WTC11 (cell line): ENCODE measurements around the gene KRT79. TPM values are rescaled to one million over a fixed set of nuclear protein-coding genes. Genes with fewer than 3 reads are reported as not detected.

ENCODE experiments used
- ATAC-seq: fragments of 200-7000 bp; cut with Tn5 transposase; 2 replicates; pipeline ENCODE4 v1.10.0; 2021; ENCODE audit warnings: mild to moderate bottlenecking, moderate library complexity
- CTCF ChIA-PET: fragments of 300-600 bp; sonication (Branson Sonifier 250); formaldehyde crosslinking; loops from one replicate; lab custom pipeline; 2021; ENCODE audit warnings: antibody characterized with exemption; lab: Charles Lee
- POLR2A ChIA-PET: fragments of 350-600 bp; sonication (Branson Sonifier 250); formaldehyde crosslinking; loops from one replicate; lab custom pipeline; 2021; ENCODE audit warnings: antibody characterized with exemption; lab: Charles Lee
- DNase-seq: peaks from one replicate; pipeline ENCODE4 v3.0.0; 2021; ENCODE audit warnings: low spot score
- H3K27ac Mint-ChIP-seq: 2 replicates; pipeline ENCODE4 v1.8.0; 2021; ENCODE audit warnings: mixed read lengths
- H3K27me3 Mint-ChIP-seq: 2 replicates; pipeline ENCODE4 v1.8.0; 2021; ENCODE audit warnings: low read depth, mild to moderate bottlenecking, moderate library complexity, mixed read lengths
- H3K36me3 Mint-ChIP-seq: 2 replicates; pipeline ENCODE4 v1.8.0; 2021; ENCODE audit warnings: mixed read lengths
- H3K4me1 Mint-ChIP-seq: 2 replicates; pipeline ENCODE4 v1.8.0; 2022; ENCODE audit warnings: mixed read lengths
- H3K4me3 Mint-ChIP-seq: 2 replicates; pipeline ENCODE4 v1.8.0; 2021; ENCODE audit warnings: mild to moderate bottlenecking, moderate library complexity, mixed read lengths
- H3K9me3 Mint-ChIP-seq: 2 replicates; pipeline ENCODE4 v1.8.0; 2021; ENCODE audit warnings: mixed read lengths
- ATF3 ChIP-seq: sonication (generic); formaldehyde crosslinking; conservative IDR thresholded peaks from 2 replicates; pipeline ENCODE4 v1.8.1; 2022; ENCODE audit warnings: mild to moderate bottlenecking, missing genetic modification reagents
- E2F1 ChIP-seq: sonication (generic); formaldehyde crosslinking; IDR thresholded peaks from 2 replicates; pipeline ENCODE4 v1.8.0; 2022; ENCODE audit warnings: mild to moderate bottlenecking, missing genetic modification reagents
- E2F5 ChIP-seq: sonication (generic); formaldehyde crosslinking; IDR thresholded peaks from 2 replicates; pipeline ENCODE4 v1.8.1; 2022; ENCODE audit warnings: mild to moderate bottlenecking, moderate library complexity, missing genetic modification reagents
- ELF4 ChIP-seq: sonication (generic); formaldehyde crosslinking; IDR thresholded peaks from 2 replicates; pipeline ENCODE4 v1.8.1; 2022; ENCODE audit warnings: low read depth, mild to moderate bottlenecking, moderate library complexity, missing genetic modification reagents
- ESRRA ChIP-seq: sonication (generic); formaldehyde crosslinking; IDR thresholded peaks from 2 replicates; pipeline ENCODE4 v1.8.1; 2022; ENCODE audit warnings: mild to moderate bottlenecking, missing genetic modification reagents, borderline replicate concordance
- FOXK1 ChIP-seq: sonication (generic); formaldehyde crosslinking; IDR thresholded peaks from 2 replicates; pipeline ENCODE4 v1.8.0; 2022; ENCODE audit warnings: mild to moderate bottlenecking, moderate library complexity, missing genetic modification reagents
- GRHL2 ChIP-seq: fragments of 250-450 bp; sonication (Bioruptor Pico); IDR thresholded peaks from 2 replicates; pipeline ENCODE4 v1.8.0; 2022; ENCODE audit warnings: mild to moderate bottlenecking, moderate library complexity; ENCODE audit not compliant: insufficient replicate concordance, severe bottlenecking
- HMGXB4 ChIP-seq: sonication (generic); formaldehyde crosslinking; IDR thresholded peaks from 2 replicates; pipeline ENCODE4 v1.8.1; 2023; ENCODE audit warnings: mild to moderate bottlenecking, moderate library complexity, missing genetic modification reagents
- IRF1 ChIP-seq: sonication (generic); formaldehyde crosslinking; IDR thresholded peaks from 2 replicates; pipeline ENCODE4 v1.8.0; 2023; ENCODE audit warnings: missing genetic modification reagents
- JUN ChIP-seq: sonication (generic); formaldehyde crosslinking; IDR thresholded peaks from 2 replicates; pipeline ENCODE4 v1.8.0; 2023; ENCODE audit warnings: mild to moderate bottlenecking, missing genetic modification reagents
- MXD4 ChIP-seq: fragments of 250-450 bp; sonication (Bioruptor Pico); IDR thresholded peaks from 2 replicates; pipeline ENCODE4 v1.8.0; 2021; ENCODE audit warnings: mild to moderate bottlenecking, moderate library complexity, borderline replicate concordance
- MYBL2 ChIP-seq: sonication (generic); formaldehyde crosslinking; IDR thresholded peaks from 2 replicates; pipeline ENCODE4 v1.8.1; 2023; ENCODE audit warnings: mild to moderate bottlenecking, moderate library complexity, missing genetic modification reagents
- NFATC4 ChIP-seq: fragments of 250-450 bp; sonication (Bioruptor Pico); IDR thresholded peaks from 2 replicates; pipeline ENCODE4 v1.9.0; 2021; ENCODE audit warnings: mild to moderate bottlenecking
- NFE2L1 ChIP-seq: sonication (generic); formaldehyde crosslinking; IDR thresholded peaks from 2 replicates; pipeline ENCODE4 v1.8.1; 2023; ENCODE audit warnings: missing genetic modification reagents
- NFYB ChIP-seq: sonication (generic); formaldehyde crosslinking; conservative IDR thresholded peaks from 2 replicates; pipeline ENCODE4 v1.8.0; 2022; ENCODE audit warnings: low read depth, missing genetic modification reagents
- NR1H2 ChIP-seq: sonication (generic); formaldehyde crosslinking; IDR thresholded peaks from 2 replicates; pipeline ENCODE4 v1.9.0; 2021; ENCODE audit warnings: mild to moderate bottlenecking, moderate library complexity, missing genetic modification reagents
- OVOL2 ChIP-seq: fragments of 250-450 bp; sonication (Bioruptor Pico); IDR thresholded peaks from 2 replicates; pipeline ENCODE4 v1.9.0; 2021; ENCODE audit warnings: mild to moderate bottlenecking, borderline replicate concordance
- PREB ChIP-seq: sonication (generic); formaldehyde crosslinking; IDR thresholded peaks from 2 replicates; pipeline ENCODE4 v1.8.1; 2022; ENCODE audit warnings: mild to moderate bottlenecking, missing genetic modification reagents, moderate library complexity, borderline replicate concordance
- SMAD3 ChIP-seq: sonication (generic); formaldehyde crosslinking; IDR thresholded peaks from 2 replicates; pipeline ENCODE4 v1.8.0; 2022; ENCODE audit warnings: missing genetic modification reagents, mild to moderate bottlenecking, borderline replicate concordance
- SOX15 ChIP-seq: fragments of 250-450 bp; sonication (Bioruptor Pico); IDR thresholded peaks from 2 replicates; pipeline ENCODE4 v1.9.0; 2021; ENCODE audit warnings: mild to moderate bottlenecking
- TEAD4 ChIP-seq: sonication (generic); formaldehyde crosslinking; IDR thresholded peaks from 2 replicates; pipeline ENCODE4 v1.8.0; 2022; ENCODE audit warnings: mild to moderate bottlenecking, missing genetic modification reagents
- USF2 ChIP-seq: sonication (generic); formaldehyde crosslinking; IDR thresholded peaks from 2 replicates; pipeline ENCODE4 v1.8.1; 2023; ENCODE audit warnings: mild to moderate bottlenecking, missing genetic modification reagents, moderate library complexity
- ZBTB21 ChIP-seq: sonication (generic); formaldehyde crosslinking; IDR thresholded peaks from 2 replicates; pipeline ENCODE4 v1.8.1; 2023; ENCODE audit warnings: mild to moderate bottlenecking, missing genetic modification reagents, borderline replicate concordance
- ZMAT4 ChIP-seq: fragments of 250-450 bp; sonication (Bioruptor Pico); IDR thresholded peaks from 2 replicates; pipeline ENCODE4 v1.9.0; 2021; ENCODE audit warnings: mild to moderate bottlenecking
- ZNF396 ChIP-seq: fragments of 250-450 bp; sonication (Bioruptor Pico); IDR thresholded peaks from 2 replicates; pipeline ENCODE4 v1.8.0; 2021; ENCODE audit warnings: mild to moderate bottlenecking, moderate library complexity, borderline replicate concordance
- ZNF423 ChIP-seq: fragments of 250-450 bp; sonication (Bioruptor Pico); IDR thresholded peaks from 2 replicates; pipeline ENCODE4 v2.1.2; 2022; ENCODE audit warnings: mild to moderate bottlenecking, moderate library complexity
- ZSCAN18 ChIP-seq: fragments of 250-450 bp; sonication (Bioruptor Pico); IDR thresholded peaks from 2 replicates; pipeline ENCODE4 v2.1.2; 2022; ENCODE audit warnings: mild to moderate bottlenecking, moderate library complexity
- total RNA-seq: library from RNA; stranded (reverse); gene quantifications from 3 replicates; pipeline ENCODE4 v1.2.3, GENCODE V29; 2021

KRT79 gene
- total RNA-seq, 1 experiment from 2014 or later = not detected

GRCh38 chr12:52801773-52802172, 32.3 kb downstream of the KRT79 start:
- ChIA-PET CTCF (interaction anchor here (0.9 to 2.3 kb wide), 7 partner anchors 11 to 111 kb away, joined by 3 to 10 read pairs (median 4); no protein-coding TSS in a partner anchor), POLR2A (no interaction called here)
- H3K27ac Mint-ChIP-seq = no peak overlapping the region
- no peak overlapping the region for H3K4me3 Mint-ChIP-seq
- ATAC-seq (no peak), DNase-seq (no peak)
- no peaks in the 10 kb centered on the region for H3K9me3 Mint-ChIP-seq
- H3K4me1 Mint-ChIP-seq = peaks cover 51% of the 10 kb centered on the region
- no peaks in the 10 kb centered on the region for H3K27me3 Mint-ChIP-seq
- no peaks in the 10 kb centered on the region for H3K36me3 Mint-ChIP-seq
- TF ChIP-seq NFYB (CRISPR knock-in tag) = no peak
- TF ChIP-seq ZBTB21 (CRISPR knock-in tag) = no peak
- no peak for TF ChIP-seq E2F1 (CRISPR knock-in tag)
- no peak for TF ChIP-seq ZNF396 (CRISPR knock-in tag)
- TF ChIP-seq JUN (CRISPR knock-in tag) = no peak
- no peak for TF ChIP-seq ZSCAN18
- TF ChIP-seq USF2 (CRISPR knock-in tag) = no peak
- TF ChIP-seq ZNF423 = no peak
- no peak for TF ChIP-seq TEAD4 (CRISPR knock-in tag)
- no peak for TF ChIP-seq NR1H2
- TF ChIP-seq NFATC4 (CRISPR knock-in tag) = no peak
- no peak for TF ChIP-seq MXD4 (CRISPR knock-in tag)
- no peak for TF ChIP-seq ESRRA

GRCh38 chr12:52800259-52800917, 33.7 kb downstream of the KRT79 start:
- H3K36me3 Mint-ChIP-seq = no peaks in the 10 kb centered on the region
- DNase-seq = no peak
- no peak overlapping the region for H3K4me3 Mint-ChIP-seq
- no peaks in the 10 kb centered on the region for H3K9me3 Mint-ChIP-seq
- H3K27ac Mint-ChIP-seq = no peak overlapping the region
- peaks cover 44% of the 10 kb centered on the region for H3K4me1 Mint-ChIP-seq
- no peaks in the 10 kb centered on the region for H3K27me3 Mint-ChIP-seq
- no peak for ATAC-seq
- POLR2A ChIA-PET = no interaction called here
- CTCF ChIA-PET = interaction anchor here (0.8 to 2.3 kb wide), 3 partner anchors 65 to 378 kb away, joined by 3 to 10 read pairs (median 4); no protein-coding TSS in a partner anchor
- TF ChIP-seq ZNF396 (CRISPR knock-in tag) (no peak), SMAD3 (CRISPR knock-in tag) (no peak), HMGXB4 (CRISPR knock-in tag) (no peak), PREB (CRISPR knock-in tag) (no peak), OVOL2 (CRISPR knock-in tag) (no peak), ELF4 (CRISPR knock-in tag) (no peak), ESRRA (no peak), SOX15 (no peak), ZBTB21 (CRISPR knock-in tag) (no peak), FOXK1 (CRISPR knock-in tag) (no peak), MYBL2 (CRISPR knock-in tag) (no peak), ATF3 (CRISPR knock-in tag) (no peak), ZMAT4 (no peak), IRF1 (CRISPR knock-in tag) (no peak), GRHL2 (CRISPR knock-in tag) (no peak), E2F5 (CRISPR knock-in tag) (no peak), NFE2L1 (no peak)
